ENCODE results near the gene CACHD1.

Gene CACHD1

DNA sequence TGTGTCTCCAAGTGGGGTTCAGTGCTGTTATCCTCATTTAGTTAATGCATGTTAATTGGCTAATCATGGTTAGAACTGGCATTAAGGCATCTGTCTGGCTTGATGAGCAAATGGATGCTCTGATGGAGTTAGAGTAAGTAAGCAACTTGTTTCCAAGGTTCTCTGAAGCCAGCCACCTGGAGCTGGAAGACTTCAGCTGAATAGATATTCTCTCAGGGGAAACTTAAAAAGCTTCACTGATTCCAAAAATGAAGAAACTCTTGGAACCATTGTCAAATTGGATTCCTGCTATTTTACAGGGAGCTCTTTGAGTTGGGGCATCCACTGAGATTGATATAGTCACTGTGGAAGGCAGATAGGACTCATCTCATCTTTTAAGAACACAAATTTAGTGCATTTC, 118.9 kb downstream of the CACHD1 start:
- no peak overlapping the region for H3K4me3 ChIP-seq (ENCODE audit: low read depth, low read length)
- no peak for DNase-seq (ENCODE audit: low read depth)
- TF ChIP-seq, protein P1, sequence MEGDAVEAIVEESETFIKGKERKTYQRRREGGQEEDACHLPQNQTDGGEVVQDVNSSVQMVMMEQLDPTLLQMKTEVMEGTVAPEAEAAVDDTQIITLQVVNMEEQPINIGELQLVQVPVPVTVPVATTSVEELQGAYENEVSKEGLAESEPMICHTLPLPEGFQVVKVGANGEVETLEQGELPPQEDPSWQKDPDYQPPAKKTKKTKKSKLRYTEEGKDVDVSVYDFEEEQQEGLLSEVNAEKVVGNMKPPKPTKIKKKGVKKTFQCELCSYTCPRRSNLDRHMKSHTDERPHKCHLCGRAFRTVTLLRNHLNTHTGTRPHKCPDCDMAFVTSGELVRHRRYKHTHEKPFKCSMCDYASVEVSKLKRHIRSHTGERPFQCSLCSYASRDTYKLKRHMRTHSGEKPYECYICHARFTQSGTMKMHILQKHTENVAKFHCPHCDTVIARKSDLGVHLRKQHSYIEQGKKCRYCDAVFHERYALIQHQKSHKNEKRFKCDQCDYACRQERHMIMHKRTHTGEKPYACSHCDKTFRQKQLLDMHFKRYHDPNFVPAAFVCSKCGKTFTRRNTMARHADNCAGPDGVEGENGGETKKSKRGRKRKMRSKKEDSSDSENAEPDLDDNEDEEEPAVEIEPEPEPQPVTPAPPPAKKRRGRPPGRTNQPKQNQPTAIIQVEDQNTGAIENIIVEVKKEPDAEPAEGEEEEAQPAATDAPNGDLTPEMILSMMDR (IDR thresholded peaks at IDR 0.05; ENCODE audit: low read depth, low read length, missing control alignments): no peak

- DNase-seq (ENCODE audit: low read depth): no peak
- no peak overlapping the region for H3K4me3 ChIP-seq (ENCODE audit: low read depth, low read length)
- TF ChIP-seq, protein P1 (IDR thresholded peaks at IDR 0.05; ENCODE audit: low read depth, low read length, missing control alignments): no peak
Observed at GRCh38 chr1:64590316-64590715, 120.4 kb downstream of the CACHD1 start.

GRCh38 chr1:64594446-64594845, 124.5 kb downstream of the CACHD1 start:
- H3K4me3 ChIP-seq (ENCODE audit: low read depth, low read length): no peak overlapping the region
- no peak for DNase-seq (ENCODE audit: low read depth)
- TF ChIP-seq, protein P1 (IDR thresholded peaks at IDR 0.05; ENCODE audit: low read depth, low read length, missing control alignments): no peak

DNA sequence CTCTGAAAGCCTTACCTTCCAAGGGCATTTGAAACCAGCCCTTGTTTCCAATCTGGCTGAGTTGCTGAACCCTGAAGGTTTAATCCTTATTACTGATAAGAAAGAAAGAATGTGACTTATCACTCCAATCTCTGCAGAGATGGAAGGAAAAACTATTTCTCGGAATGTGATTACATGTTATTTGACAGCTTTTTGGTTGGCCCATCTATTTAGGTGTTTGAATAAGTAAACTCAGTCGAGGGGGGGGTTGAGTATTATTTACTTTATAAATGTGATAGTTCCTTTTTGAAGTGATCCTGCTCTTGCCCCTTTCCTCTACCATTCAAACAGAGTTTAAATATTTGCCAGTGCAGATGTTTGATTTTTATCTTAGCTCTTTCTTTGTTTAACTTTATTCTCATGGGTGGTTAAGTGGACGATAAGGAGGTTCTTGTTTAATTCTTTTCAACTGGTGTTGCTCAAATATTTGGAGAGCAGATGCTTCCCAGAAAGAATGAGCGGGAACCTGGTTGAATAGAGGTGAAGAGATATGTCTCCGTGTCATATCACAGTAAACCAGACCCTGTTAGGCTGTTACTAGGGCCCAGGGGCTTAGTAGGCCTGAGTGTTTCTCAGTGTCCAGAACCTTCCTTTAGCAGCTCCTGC, 126.1 kb downstream of the CACHD1 start:
- TF ChIP-seq, protein P1 (IDR thresholded peaks at IDR 0.05; ENCODE audit: low read depth, low read length, missing control alignments): no peak
- DNase-seq (ENCODE audit: low read depth): no peak
- H3K4me3 ChIP-seq (ENCODE audit: low read depth, low read length): no peak overlapping the region

DNA sequence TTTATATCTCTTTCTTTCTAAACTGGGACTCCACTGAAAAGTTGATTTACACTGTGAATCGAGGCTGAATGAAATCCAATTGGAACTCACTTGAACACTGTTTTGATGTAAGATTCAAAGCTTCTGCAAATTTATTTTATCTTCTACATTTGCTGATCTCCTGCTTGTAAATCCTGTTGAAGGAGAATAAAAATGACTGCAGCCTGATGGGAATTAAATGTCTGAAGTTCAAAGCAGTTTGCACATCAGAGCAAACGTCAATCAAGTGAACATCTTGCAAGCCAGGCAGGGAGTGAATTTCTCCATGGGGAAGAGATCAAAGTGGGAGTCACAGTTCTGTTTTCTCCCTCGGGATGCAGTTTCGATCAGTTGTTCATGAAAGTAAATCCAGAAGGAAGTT, 127.2 kb downstream of the CACHD1 start:
- no peak overlapping the region for H3K4me3 ChIP-seq (ENCODE audit: low read depth, low read length)
- no peak for DNase-seq (ENCODE audit: low read depth)
- TF ChIP-seq, protein P1 (IDR thresholded peaks at IDR 0.05; ENCODE audit: low read depth, low read length, missing control alignments): no peak

DNA sequence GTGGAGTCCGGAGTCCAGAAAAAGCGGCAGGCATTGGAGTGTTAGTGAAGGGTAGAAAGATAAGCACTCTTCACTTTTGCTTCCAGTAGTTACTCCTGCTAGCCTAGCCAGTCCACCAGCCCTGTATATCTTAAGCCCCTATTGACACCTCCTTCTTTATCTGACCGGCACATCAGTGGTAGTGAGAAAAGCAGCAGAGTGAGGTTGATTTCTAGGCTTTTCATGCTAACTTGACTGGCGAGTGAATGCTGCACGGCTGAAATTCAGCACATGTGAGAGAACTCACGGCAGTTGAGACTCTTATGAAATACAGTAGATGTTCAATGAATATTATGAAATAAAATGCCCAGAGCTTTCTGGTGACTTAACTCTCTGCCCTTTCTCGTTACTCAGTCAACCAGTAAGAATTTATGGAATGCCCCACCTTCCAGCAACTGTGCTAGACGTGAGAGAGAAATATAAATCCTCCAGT, 128.2 kb downstream of the CACHD1 start:
- DNase-seq (ENCODE audit: low read depth): no peak
- H3K4me3 ChIP-seq (ENCODE audit: low read depth, low read length): no peak overlapping the region
- TF ChIP-seq, protein P1 (IDR thresholded peaks at IDR 0.05; ENCODE audit: low read depth, low read length, missing control alignments): no peak

GRCh38 chr1:64599242-64599641, 129.3 kb downstream of the CACHD1 start:
- H3K4me3 ChIP-seq (ENCODE audit: low read depth, low read length): no peak overlapping the region
- DNase-seq (ENCODE audit: low read depth): no peak
- TF ChIP-seq, protein P1 (IDR thresholded peaks at IDR 0.05; ENCODE audit: low read depth, low read length, missing control alignments): no peak

Data from GM12864 (cell line).